Endodermal cell (in vitro differentiated cells): Measurements from ENCODE around the gene NEDD4L. TPM values are rescaled to one million over a fixed set of nuclear protein-coding genes. Genes with fewer than 3 reads are reported as not detected.

ENCODE experiments used
- DNase-seq: peaks from one replicate; pipeline ENCODE4 v3.0.0-alpha.2; 2017
- H3K27ac ChIP-seq: 2 replicates; pipeline ENCODE4 v1.5.1; 2013; ENCODE audit warnings: mild to moderate bottlenecking, low read depth, low read length, moderate library complexity
- H3K27me3 ChIP-seq: 2 replicates; pipeline ENCODE4 v1.6.1; 2013; ENCODE audit warnings: mild to moderate bottlenecking, low read length, moderate library complexity; ENCODE audit not compliant: insufficient read depth, control insufficient read depth, poor library complexity, severe bottlenecking
- H3K36me3 ChIP-seq: 2 replicates; pipeline ENCODE4 v1.7.0; 2013; ENCODE audit warnings: mild to moderate bottlenecking, low read length, moderate library complexity; ENCODE audit not compliant: control insufficient read depth, insufficient read depth
- H3K4me1 ChIP-seq: one replicate; pipeline ENCODE4 v1.7.0; 2013; ENCODE audit warnings: low read length; ENCODE audit not compliant: control insufficient read depth, insufficient read depth
- H3K4me3 ChIP-seq: 2 replicates; pipeline ENCODE4 v1.5.1; 2013; ENCODE audit warnings: mild to moderate bottlenecking, low read length, moderate library complexity
- H3K9ac ChIP-seq: 2 replicates; pipeline ENCODE4 v1.6.1; 2013; ENCODE audit warnings: mild to moderate bottlenecking, low read length, moderate library complexity; ENCODE audit not compliant: poor library complexity, severe bottlenecking; ENCODE audit errors: extremely low read depth
- H3K9me3 ChIP-seq: 2 replicates; pipeline ENCODE4 v1.6.1; 2013; ENCODE audit warnings: mild to moderate bottlenecking, low read length, moderate library complexity; ENCODE audit not compliant: control insufficient read depth
- H3K27ac Mint-ChIP-seq: 2 replicates; pipeline ENCODE4 v1.8.0; 2020; ENCODE audit warnings: mixed read lengths
- H3K27me3 Mint-ChIP-seq: 2 replicates; pipeline ENCODE4 v1.8.0; 2021; ENCODE audit warnings: mild to moderate bottlenecking, mixed read lengths; ENCODE audit not compliant: insufficient read depth
- H3K36me3 Mint-ChIP-seq: 2 replicates; pipeline ENCODE4 v1.8.0; 2020; ENCODE audit warnings: low read depth, mixed read lengths
- H3K4me1 Mint-ChIP-seq: 2 replicates; pipeline ENCODE4 v1.8.0; 2020; ENCODE audit warnings: mixed read lengths
- H3K4me3 Mint-ChIP-seq: 2 replicates; pipeline ENCODE4 v1.8.0; 2020; ENCODE audit warnings: mild to moderate bottlenecking, moderate library complexity, mixed read lengths
- H3K9me3 Mint-ChIP-seq: 2 replicates; pipeline ENCODE4 v1.8.0; 2020; ENCODE audit warnings: mild to moderate bottlenecking, mixed read lengths
- CTCF ChIP-seq: fragments of 200-600 bp; sonication (generic); conservative IDR thresholded peaks from 2 replicates; pipeline ENCODE4 v1.5.0; 2021; ENCODE audit warnings: antibody characterized with exemption, mild to moderate bottlenecking
- WGBS, 2 experiments: methylation state at CpG; one replicate each; pipeline versions ENCODE4 v1.1.5 to v1.1.7; 2013; ENCODE audit warnings: missing lambda C conversion rate in 2 of 2, mixed read lengths in 1 of 2; ENCODE audit not compliant: insufficient coverage in 1 of 2, insufficient read length in 1 of 2; 5-methylcytosine and 5-hydroxymethylcytosine counted together
- total RNA-seq, 2 donors: library from RNA; stranded (reverse); fragmentation: NEBNext Ultra II Directional in 1 of 2; extraction: Animal tissue kit (Norgen Biotek cat#: 25700) in 1 of 2; gene quantifications; 2 replicates in 1 of 2; 3 replicates in 1 of 2; pipeline ENCODE4 v1.2.1, GENCODE V29; 2021

NEDD4L gene
- total RNA-seq, 2 donors from 2014 or later: 70.5 to 75.3 TPM

- Mint-ChIP-seq H3K4me3 (peak overlapping the region; percentile 10), H3K36me3 (peaks cover 15% of the 10 kb centered on the region), H3K9me3 (peaks cover 8% of the 10 kb centered on the region), H3K4me1 (peaks cover 17% of the 10 kb centered on the region), H3K27ac (peak overlapping the region; percentile 78), H3K27me3 (no peaks in the 10 kb centered on the region)
- Histone ChIP-seq H3K4me1 (peaks cover 8% of the 10 kb centered on the region), H3K9ac (no peak overlapping the region), H3K27ac (no peak overlapping the region), H3K36me3 (no peaks in the 10 kb centered on the region), H3K9me3 (peaks cover 20% of the 10 kb centered on the region), H3K27me3 (no peaks in the 10 kb centered on the region), H3K4me3 (peak overlapping the region; percentile 46)
- no peak for DNase-seq
- no peak for TF ChIP-seq CTCF
These were observed 25.1 kb downstream of the NEDD4L start for GRCh38 chr18:58069099-58069498.

- Histone ChIP-seq H3K4me1 (peaks cover 8% of the 10 kb centered on the region), H3K9me3 (peaks cover 20% of the 10 kb centered on the region), H3K27me3 (no peaks in the 10 kb centered on the region), H3K4me3 (peak overlapping the region; percentile 46), H3K27ac (no peak overlapping the region), H3K9ac (no peak overlapping the region), H3K36me3 (no peaks in the 10 kb centered on the region)
- peaks cover 17% of the 10 kb centered on the region for H3K4me1 Mint-ChIP-seq
- H3K9me3 Mint-ChIP-seq: peaks cover 8% of the 10 kb centered on the region
- 54 to 56% methylated on average over 2 to 3 of the region's 3 CpGs for WGBS, 2 experiments
- H3K27ac Mint-ChIP-seq: peak overlapping the region; percentile 78
- DNase-seq: peak; percentile 63
- H3K27me3 Mint-ChIP-seq: no peaks in the 10 kb centered on the region
- H3K36me3 Mint-ChIP-seq: peaks cover 15% of the 10 kb centered on the region
- H3K4me3 Mint-ChIP-seq: no peak overlapping the region
- no peak for TF ChIP-seq CTCF
These were observed 25.8 kb downstream of the NEDD4L start for GRCh38 chr18:58069721-58070292.

GRCh38 chr18:58076052-58076451 lies 32.0 kb downstream of the NEDD4L start:
- Histone ChIP-seq H3K9ac (no peak overlapping the region), H3K27me3 (no peaks in the 10 kb centered on the region), H3K9me3 (peaks cover 17% of the 10 kb centered on the region), H3K4me1 (no peaks in the 10 kb centered on the region), H3K36me3 (no peaks in the 10 kb centered on the region), H3K4me3 (no peak overlapping the region), H3K27ac (no peak overlapping the region)
- TF ChIP-seq CTCF: no peak
- Mint-ChIP-seq H3K4me3 (no peak overlapping the region), H3K9me3 (peaks cover 3% of the 10 kb centered on the region), H3K4me1 (peaks cover 26% of the 10 kb centered on the region), H3K27me3 (no peaks in the 10 kb centered on the region), H3K27ac (no peak overlapping the region), H3K36me3 (peaks cover 10% of the 10 kb centered on the region)
- whole genome bisulfite sequencing, 2 experiments: 93 to 100% methylated on average over 1 to 2 of the region's 2 CpGs
- no peak for DNase-seq
